ENCODE results near the gene EARS2.

GRCh38 chr16:23563186-23563585, 6.0 kb upstream of the EARS2 start:
- TF ChIP-seq EZH2 (IDR thresholded peaks at IDR 0.05; ENCODE audit: borderline replicate concordance, low read depth, low read length, poor library complexity, severe bottlenecking) (no peak), CTCF (conservative IDR thresholded peaks at IDR 0.05; ENCODE audit: low read depth, low read length) (no peak)
